Smooth muscle cell (in vitro differentiated cells): ENCODE measurements around the gene MMP17. TPM values are rescaled to one million over a fixed set of nuclear protein-coding genes. Genes with fewer than 3 reads are reported as not detected.

ENCODE experiments used
- DNase-seq: peaks from one replicate; lab custom pipeline; 2025; ENCODE audit not compliant: unreplicated experiment; lab: John Stamatoyannopoulos, UW
- H2AFZ ChIP-seq: fragments of 200-600 bp; sonication (generic); 2 replicates; pipeline ENCODE4 v1.6.0; 2016; ENCODE audit warnings: antibody characterized with exemption, low read depth, mild to moderate bottlenecking
- H3F3A ChIP-seq: fragments of 200-600 bp; sonication (generic); 2 replicates; pipeline ENCODE4 v1.6.0; 2017; ENCODE audit warnings: antibody characterized with exemption, low read depth
- H3K27ac ChIP-seq: fragments of 200-600 bp; sonication (generic); 2 replicates; pipeline ENCODE4 v1.5.1; 2016; ENCODE audit warnings: low read depth, mild to moderate bottlenecking
- H3K27me3 ChIP-seq: fragments of 200-600 bp; sonication (generic); 2 replicates; pipeline ENCODE4 v1.6.1; 2016; ENCODE audit warnings: low read depth, mild to moderate bottlenecking
- H3K36me3 ChIP-seq: fragments of 200-600 bp; sonication (generic); 2 replicates; pipeline ENCODE4 v1.5.1; 2016; ENCODE audit warnings: low read depth
- H3K4me1 ChIP-seq: fragments of 200-600 bp; sonication (generic); 2 replicates; pipeline ENCODE4 v1.5.1; 2016; ENCODE audit warnings: low read depth
- H3K4me2 ChIP-seq: fragments of 200-600 bp; sonication (generic); 2 replicates; pipeline ENCODE4 v1.6.0; 2016; ENCODE audit warnings: mild to moderate bottlenecking
- H3K4me3 ChIP-seq: fragments of 200-600 bp; sonication (generic); 2 replicates; pipeline ENCODE4 v1.5.1; 2016; ENCODE audit warnings: mild to moderate bottlenecking
- H3K79me2 ChIP-seq: fragments of 200-600 bp; sonication (generic); 2 replicates; pipeline ENCODE4 v1.6.0; 2016; ENCODE audit warnings: low read depth, mild to moderate bottlenecking
- H3K9ac ChIP-seq: fragments of 200-600 bp; sonication (generic); 2 replicates; pipeline ENCODE4 v1.6.0; 2016; ENCODE audit warnings: low read depth
- H3K9me3 ChIP-seq: fragments of 200-600 bp; sonication (generic); replicated peaks from 2 replicates; pipeline ENCODE4 v1.5.1; 2016; ENCODE audit warnings: low read depth
- H4K20me1 ChIP-seq: fragments of 200-600 bp; sonication (generic); 2 replicates; pipeline ENCODE4 v1.6.0; 2016; ENCODE audit warnings: low read depth
- WGBS: methylation state at CpG from one replicate; pipeline ENCODE4 v1.1.7; 2016; ENCODE audit warnings: low lambda C conversion rate; 5-methylcytosine and 5-hydroxymethylcytosine counted together
- polyA plus RNA-seq: library from polyadenylated mRNA; unstranded; fragments of >200 nt; fragmentation: Nextera tagmentation; extraction: Ambion mirVana; gene quantifications from 2 replicates; pipeline ENCODE4 v1.2.1, GENCODE V29; 2016
- total RNA-seq: library from RNA; depleted of rRNA; stranded (reverse); fragments of >200 nt; gene quantifications from 2 replicates; pipeline ENCODE4 v1.2.3, GENCODE V29; 2014
- TF ChIP-seq, protein P1 (sequence below): fragments of 200-600 bp; sonication (generic); IDR thresholded peaks from 2 replicates; pipeline ENCODE4 v1.5.1; 2017; ENCODE audit warnings: borderline replicate concordance, mild to moderate bottlenecking, antibody characterized with exemption; ENCODE audit not compliant: insufficient read depth, poor library complexity, severe bottlenecking

The MMP17 gene
- total and polyA plus RNA-seq, 2 experiments from 2014 or later: 1.3 to 1.6 TPM

DNA sequence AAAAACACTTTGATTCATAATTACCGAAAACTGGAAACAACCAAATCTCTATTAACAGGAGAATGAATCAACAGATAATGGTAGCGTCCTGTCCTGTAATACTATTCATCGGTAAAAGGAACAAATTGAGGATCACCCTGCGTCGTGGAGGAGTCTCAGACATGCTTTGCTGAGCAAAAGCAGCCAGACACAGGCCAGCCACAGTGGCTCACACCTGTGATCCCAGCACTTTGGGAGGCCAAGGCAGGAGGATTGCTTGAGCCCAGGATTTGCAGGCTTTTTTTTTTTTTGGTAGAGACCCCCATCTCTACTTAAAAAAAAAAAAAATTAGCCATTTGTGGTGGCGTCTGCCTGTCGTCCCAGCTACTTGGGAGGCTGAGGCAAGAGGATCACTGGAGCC, 34.1 kb upstream of the MMP17 start:
- H3K27me3 ChIP-seq: no peaks in the 10 kb centered on the region
- TF ChIP-seq, protein P1, sequence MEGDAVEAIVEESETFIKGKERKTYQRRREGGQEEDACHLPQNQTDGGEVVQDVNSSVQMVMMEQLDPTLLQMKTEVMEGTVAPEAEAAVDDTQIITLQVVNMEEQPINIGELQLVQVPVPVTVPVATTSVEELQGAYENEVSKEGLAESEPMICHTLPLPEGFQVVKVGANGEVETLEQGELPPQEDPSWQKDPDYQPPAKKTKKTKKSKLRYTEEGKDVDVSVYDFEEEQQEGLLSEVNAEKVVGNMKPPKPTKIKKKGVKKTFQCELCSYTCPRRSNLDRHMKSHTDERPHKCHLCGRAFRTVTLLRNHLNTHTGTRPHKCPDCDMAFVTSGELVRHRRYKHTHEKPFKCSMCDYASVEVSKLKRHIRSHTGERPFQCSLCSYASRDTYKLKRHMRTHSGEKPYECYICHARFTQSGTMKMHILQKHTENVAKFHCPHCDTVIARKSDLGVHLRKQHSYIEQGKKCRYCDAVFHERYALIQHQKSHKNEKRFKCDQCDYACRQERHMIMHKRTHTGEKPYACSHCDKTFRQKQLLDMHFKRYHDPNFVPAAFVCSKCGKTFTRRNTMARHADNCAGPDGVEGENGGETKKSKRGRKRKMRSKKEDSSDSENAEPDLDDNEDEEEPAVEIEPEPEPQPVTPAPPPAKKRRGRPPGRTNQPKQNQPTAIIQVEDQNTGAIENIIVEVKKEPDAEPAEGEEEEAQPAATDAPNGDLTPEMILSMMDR: no peak
- 95% methylated on average over 7 of the region's 7 CpGs for WGBS
- H3K9me3 ChIP-seq: no peaks in the 10 kb centered on the region
- peaks cover 10% of the 10 kb centered on the region for H3K4me1 ChIP-seq
- no peaks in the 10 kb centered on the region for H3K79me2 ChIP-seq
- DNase-seq: no peak
- H3K4me3 ChIP-seq: no peak overlapping the region
- H3K27ac ChIP-seq: peak overlapping the region; percentile 50
- no peaks in the 10 kb centered on the region for H3F3A ChIP-seq
- no peaks in the 10 kb centered on the region for H4K20me1 ChIP-seq
- peaks cover 6% of the 10 kb centered on the region for H3K36me3 ChIP-seq
- H2AFZ ChIP-seq: no peak overlapping the region
- no peak overlapping the region for H3K4me2 ChIP-seq
- H3K9ac ChIP-seq: no peak overlapping the region

DNA sequence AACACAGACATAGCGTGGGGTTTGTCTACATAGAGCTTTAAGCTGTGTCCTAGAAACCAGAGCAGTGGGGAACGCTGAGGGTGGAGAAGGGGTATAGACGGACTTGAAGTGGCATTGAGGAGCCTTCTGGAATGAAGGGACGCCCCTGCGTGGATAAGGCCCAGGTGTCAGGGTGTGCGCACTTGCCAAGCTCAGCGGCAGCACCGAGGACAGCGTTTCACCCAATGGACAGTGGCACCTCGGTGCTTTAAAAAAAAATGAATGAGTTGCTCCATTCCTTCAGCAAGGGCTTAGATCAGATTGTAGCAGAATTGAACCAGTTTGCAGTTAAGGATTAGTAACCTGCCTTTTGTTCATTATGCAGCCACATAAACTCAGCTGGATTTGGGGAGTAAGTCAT, 33.6 kb upstream of the MMP17 start:
- Histone ChIP-seq H3K36me3 (peaks cover 6% of the 10 kb centered on the region), H4K20me1 (no peaks in the 10 kb centered on the region), H3K9ac (no peak overlapping the region), H3K4me1 (peaks cover 10% of the 10 kb centered on the region), H3K4me3 (no peak overlapping the region), H3K9me3 (no peaks in the 10 kb centered on the region), H3F3A (no peaks in the 10 kb centered on the region), H3K79me2 (no peaks in the 10 kb centered on the region), H3K4me2 (no peak overlapping the region), H3K27me3 (no peaks in the 10 kb centered on the region), H2AFZ (no peak overlapping the region), H3K27ac (no peak overlapping the region)
- WGBS: 96% methylated on average over 10 of the region's 10 CpGs
- no peak for DNase-seq
- TF ChIP-seq, protein P1: no peak

DNA sequence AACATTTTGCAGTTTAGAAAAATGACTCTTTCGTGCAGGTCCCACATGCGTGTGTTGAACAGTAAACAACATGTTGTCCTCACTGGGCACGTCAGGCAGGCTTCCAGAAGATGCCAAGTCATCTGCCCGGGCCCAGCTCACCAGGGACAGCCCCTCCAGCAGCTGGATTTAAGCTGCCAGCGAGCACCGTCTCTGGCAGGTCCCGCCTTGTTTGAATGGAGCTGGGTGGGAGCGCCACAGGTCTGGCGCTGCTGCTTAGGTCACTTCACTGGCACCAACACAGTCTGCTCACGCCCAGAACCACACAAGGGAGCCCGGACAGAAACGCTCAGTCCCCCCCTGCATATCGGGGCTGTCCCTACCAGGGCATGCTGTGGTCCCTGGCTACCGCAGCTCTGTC, 33.1 kb upstream of the MMP17 start:
- Histone ChIP-seq H3K36me3 (peaks cover 6% of the 10 kb centered on the region), H4K20me1 (no peaks in the 10 kb centered on the region), H3K27ac (no peak overlapping the region), H3K79me2 (no peaks in the 10 kb centered on the region), H3F3A (no peaks in the 10 kb centered on the region), H3K9ac (no peak overlapping the region), H3K9me3 (no peaks in the 10 kb centered on the region), H3K4me3 (no peak overlapping the region), H2AFZ (no peak overlapping the region), H3K4me2 (no peak overlapping the region), H3K4me1 (peaks cover 10% of the 10 kb centered on the region), H3K27me3 (no peaks in the 10 kb centered on the region)
- no peak for DNase-seq
- TF ChIP-seq, protein P1: no peak
- WGBS: 94% methylated on average over 14 of the region's 14 CpGs

DNA sequence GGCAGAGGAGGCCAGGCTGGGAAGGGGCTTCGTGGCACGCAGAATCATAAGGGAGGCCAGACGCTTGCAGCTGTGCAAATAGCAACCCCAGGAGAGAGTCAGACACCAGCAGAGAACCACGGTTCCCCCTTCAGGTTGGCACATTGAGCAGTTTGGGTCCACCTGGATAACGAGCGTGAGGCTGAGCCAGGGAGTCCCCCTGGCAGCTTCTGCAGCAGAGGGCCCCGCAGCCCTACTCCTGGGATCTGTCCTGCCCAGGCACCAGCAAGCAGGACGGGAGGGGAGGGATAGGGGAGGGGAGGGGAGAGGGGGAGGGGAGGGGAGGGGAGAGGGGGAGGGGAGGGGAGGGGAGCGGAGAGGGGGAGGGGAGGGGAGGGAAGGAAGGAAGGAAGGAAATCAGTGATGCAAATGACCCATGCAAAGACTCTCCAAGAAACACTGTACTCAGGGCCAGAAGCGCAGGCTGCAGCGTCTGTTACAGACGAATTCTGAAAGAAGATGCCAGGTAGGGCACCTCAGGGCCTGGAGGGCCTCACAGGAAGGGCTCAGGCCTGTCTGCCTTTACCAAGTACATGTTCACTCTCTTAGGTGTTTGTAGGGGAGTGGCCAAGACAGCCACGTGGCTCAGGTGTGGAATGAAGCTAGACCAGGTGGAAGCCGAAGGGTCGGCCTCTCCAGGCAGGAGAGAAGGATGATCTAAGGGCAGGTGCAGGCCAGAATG, 32.3 kb upstream of the MMP17 start:
- Histone ChIP-seq H4K20me1 (no peaks in the 10 kb centered on the region), H3F3A (no peaks in the 10 kb centered on the region), H3K79me2 (no peaks in the 10 kb centered on the region), H3K9ac (no peak overlapping the region), H3K4me2 (no peak overlapping the region), H2AFZ (no peak overlapping the region), H3K9me3 (no peaks in the 10 kb centered on the region), H3K4me1 (peaks cover 10% of the 10 kb centered on the region), H3K27ac (no peak overlapping the region), H3K36me3 (peaks cover 2% of the 10 kb centered on the region), H3K27me3 (no peaks in the 10 kb centered on the region), H3K4me3 (no peak overlapping the region)
- DNase-seq: no peak
- TF ChIP-seq, protein P1: no peak
- 79% methylated on average over 12 of the region's 15 CpGs for WGBS
